KMS-11 (cell line): ENCODE measurements around the gene LHB.

Experiments used
- H2AFZ ChIP-seq: fragments of 200-600 bp; sonication (generic); 2 replicates; pipeline ENCODE4 v1.6.1; 2016; ENCODE audit warnings: antibody characterized with exemption, mixed run types, low read depth
- H3K27ac ChIP-seq: fragments of 200-600 bp; sonication (generic); 2 replicates; pipeline ENCODE4 v1.6.1; 2016; ENCODE audit warnings: mild to moderate bottlenecking, mixed run types
- H3K27me3 ChIP-seq: fragments of 200-600 bp; sonication (generic); 2 replicates; pipeline ENCODE4 v1.6.1; 2017; ENCODE audit warnings: mild to moderate bottlenecking, low read depth, mixed run types, moderate library complexity; ENCODE audit not compliant: insufficient read depth
- H3K36me3 ChIP-seq: fragments of 200-600 bp; sonication (generic); 2 replicates; pipeline ENCODE4 v1.6.1; 2017; ENCODE audit warnings: mild to moderate bottlenecking, mixed run types; ENCODE audit not compliant: insufficient read depth
- H3K4me1 ChIP-seq: fragments of 200-600 bp; sonication (generic); 2 replicates; pipeline ENCODE4 v1.6.1; 2016; ENCODE audit warnings: mild to moderate bottlenecking, low read depth, mixed run types; ENCODE audit not compliant: poor library complexity, severe bottlenecking
- H3K4me2 ChIP-seq: fragments of 200-600 bp; sonication (generic); 2 replicates; pipeline ENCODE4 v1.7.0; 2016; ENCODE audit warnings: mild to moderate bottlenecking, mixed run types
- H3K4me3 ChIP-seq: fragments of 200-600 bp; sonication (generic); IDR thresholded peaks from 2 replicates; pipeline ENCODE4 v1.6.1; 2017; ENCODE audit warnings: low read depth, low read length, mixed read lengths; ENCODE audit not compliant: insufficient read depth
- H3K79me2 ChIP-seq: fragments of 200-600 bp; sonication (generic); 2 replicates; pipeline ENCODE4 v1.6.1; 2016; ENCODE audit warnings: low read depth, mixed run types; ENCODE audit not compliant: insufficient read depth
- H3K9ac ChIP-seq: fragments of 200-600 bp; sonication (generic); 2 replicates; pipeline ENCODE4 v1.6.1; 2016; ENCODE audit warnings: mild to moderate bottlenecking, mixed run types
- H4K20me1 ChIP-seq: fragments of 200-600 bp; sonication (generic); 2 replicates; pipeline ENCODE4 v1.6.1; 2016; ENCODE audit warnings: mild to moderate bottlenecking, mixed run types; ENCODE audit not compliant: insufficient read depth
- TF ChIP-seq, protein P1 (sequence below): fragments of 200-600 bp; sonication (generic); conservative IDR thresholded peaks from 2 replicates; pipeline ENCODE4 v1.6.1; 2017; ENCODE audit warnings: low read depth, mild to moderate bottlenecking, antibody characterized with exemption, low read length, moderate library complexity, mixed read lengths

The LHB gene

DNA sequence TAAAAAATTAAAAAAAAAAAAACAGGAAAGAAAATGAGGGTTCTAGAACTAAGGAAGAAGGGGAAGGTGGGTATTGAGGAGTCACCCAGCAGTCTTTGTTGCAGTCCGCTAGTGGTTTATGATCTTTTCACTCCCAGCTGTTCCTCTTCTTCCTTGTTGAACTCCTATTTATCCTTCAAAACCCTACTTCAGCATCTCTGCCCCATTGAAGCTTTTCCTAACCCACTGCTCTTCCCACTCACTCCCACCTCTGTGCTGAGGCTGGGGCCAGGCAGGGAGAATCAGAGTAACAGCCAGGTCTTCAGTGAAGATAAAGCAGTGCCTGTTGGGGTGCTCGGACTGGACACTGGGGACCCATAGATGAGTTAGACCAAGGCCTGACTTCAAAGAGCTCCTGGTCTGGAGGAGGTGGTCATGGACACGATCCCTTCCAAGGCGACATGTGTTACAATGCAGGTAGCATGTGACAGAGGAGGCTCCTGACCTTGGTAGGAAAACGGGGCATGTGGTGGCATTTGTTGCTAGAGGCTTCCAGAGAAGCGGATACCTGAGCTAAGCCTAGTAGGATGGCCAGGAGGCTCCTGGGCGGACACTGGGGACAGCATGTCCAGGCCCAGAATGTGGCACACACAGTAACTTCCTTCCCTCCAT lies 11.8 kb downstream of the LHB start:
- Histone ChIP-seq H2AFZ (no peak overlapping the region), H3K79me2 (no peaks in the 10 kb centered on the region), H3K27me3 (no peaks in the 10 kb centered on the region), H3K27ac (no peak overlapping the region), H3K4me1 (no peaks in the 10 kb centered on the region), H3K36me3 (peaks cover 7% of the 10 kb centered on the region; the same call in 1 of the 2 replicates), H4K20me1 (no peaks in the 10 kb centered on the region), H3K9ac (no peak overlapping the region), H3K4me2 (no peak overlapping the region), H3K4me3 (no peak overlapping the region)
- TF ChIP-seq, protein P1, sequence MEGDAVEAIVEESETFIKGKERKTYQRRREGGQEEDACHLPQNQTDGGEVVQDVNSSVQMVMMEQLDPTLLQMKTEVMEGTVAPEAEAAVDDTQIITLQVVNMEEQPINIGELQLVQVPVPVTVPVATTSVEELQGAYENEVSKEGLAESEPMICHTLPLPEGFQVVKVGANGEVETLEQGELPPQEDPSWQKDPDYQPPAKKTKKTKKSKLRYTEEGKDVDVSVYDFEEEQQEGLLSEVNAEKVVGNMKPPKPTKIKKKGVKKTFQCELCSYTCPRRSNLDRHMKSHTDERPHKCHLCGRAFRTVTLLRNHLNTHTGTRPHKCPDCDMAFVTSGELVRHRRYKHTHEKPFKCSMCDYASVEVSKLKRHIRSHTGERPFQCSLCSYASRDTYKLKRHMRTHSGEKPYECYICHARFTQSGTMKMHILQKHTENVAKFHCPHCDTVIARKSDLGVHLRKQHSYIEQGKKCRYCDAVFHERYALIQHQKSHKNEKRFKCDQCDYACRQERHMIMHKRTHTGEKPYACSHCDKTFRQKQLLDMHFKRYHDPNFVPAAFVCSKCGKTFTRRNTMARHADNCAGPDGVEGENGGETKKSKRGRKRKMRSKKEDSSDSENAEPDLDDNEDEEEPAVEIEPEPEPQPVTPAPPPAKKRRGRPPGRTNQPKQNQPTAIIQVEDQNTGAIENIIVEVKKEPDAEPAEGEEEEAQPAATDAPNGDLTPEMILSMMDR, result no peak

DNA sequence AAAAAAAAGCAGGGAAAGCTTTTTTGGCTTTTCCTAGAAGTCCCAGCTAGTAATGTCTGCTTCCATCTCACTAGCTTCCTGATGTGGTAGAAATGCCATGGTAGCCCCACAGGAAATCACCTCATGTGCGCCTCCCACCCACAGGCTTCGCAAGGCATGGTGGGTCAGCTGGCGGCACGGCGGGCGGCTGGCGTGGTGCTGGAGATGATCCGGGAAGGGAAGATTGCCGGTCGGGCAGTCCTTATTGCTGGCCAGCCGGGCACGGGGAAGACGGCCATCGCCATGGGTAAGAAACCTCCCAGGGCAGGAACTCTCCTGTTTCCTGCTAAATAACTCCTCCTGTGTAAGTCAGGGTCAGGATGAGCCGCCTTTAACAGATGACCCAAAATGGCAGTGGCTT lies 12.8 kb downstream of the LHB start:
- H3K36me3 ChIP-seq, result peaks cover 7% of the 10 kb centered on the region; the same call in 1 of the 2 replicates
- TF ChIP-seq, protein P1, result no peak
- no peaks in the 10 kb centered on the region for H3K4me1 ChIP-seq
- no peak overlapping the region for H3K4me2 ChIP-seq
- H3K27me3 ChIP-seq, result no peaks in the 10 kb centered on the region
- H2AFZ ChIP-seq, result no peak overlapping the region
- H3K79me2 ChIP-seq, result 0 out of 2 replicates have a peak, but pooled peaks cover 4% of the 10 kb centered on the region
- no peak overlapping the region for H3K27ac ChIP-seq
- no peak overlapping the region for H3K4me3 ChIP-seq
- no peak overlapping the region for H3K9ac ChIP-seq
- H4K20me1 ChIP-seq, result no peaks in the 10 kb centered on the region

DNA sequence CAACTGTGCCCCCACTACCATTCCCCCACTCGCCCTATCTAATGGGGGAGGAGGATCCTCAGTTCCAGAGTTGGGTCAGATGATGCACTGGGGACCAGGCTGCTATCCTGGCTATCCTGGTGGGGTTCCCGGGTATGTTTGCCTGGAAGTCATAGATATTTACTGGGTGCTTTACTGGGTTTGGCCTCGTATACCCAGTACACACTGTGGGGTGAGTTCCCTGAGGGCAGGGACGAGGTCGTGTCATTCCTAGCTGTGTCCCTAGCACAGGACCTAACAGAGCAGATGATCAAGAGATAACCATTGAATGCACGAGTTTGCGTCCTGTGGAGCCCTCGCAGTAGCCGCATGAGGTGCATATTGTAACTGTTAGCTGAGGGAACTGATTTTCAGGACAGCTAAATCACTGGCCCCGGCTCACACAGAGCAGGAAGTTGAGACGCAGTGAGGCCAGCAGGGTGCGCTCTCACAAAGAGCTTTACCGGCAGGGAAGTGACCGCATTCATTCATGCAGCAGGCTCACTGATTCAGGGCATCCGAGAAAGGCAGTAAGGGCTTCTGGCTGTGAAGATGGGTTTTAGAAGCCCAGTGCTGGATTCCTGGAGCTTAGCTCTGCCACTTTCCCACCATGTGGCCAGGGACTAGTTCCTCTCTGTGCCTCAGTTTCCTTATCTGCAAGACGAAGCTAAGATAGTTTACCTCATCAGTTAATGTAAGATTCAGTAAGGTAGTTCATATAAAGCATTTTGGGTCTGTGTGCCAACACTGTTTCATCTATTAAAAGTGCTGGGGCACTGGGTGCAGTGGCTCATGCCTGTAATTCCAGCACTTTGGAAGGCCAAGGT lies 17.2 kb downstream of the LHB start:
- peaks cover 23% of the 10 kb centered on the region for H3K4me1 ChIP-seq
- H3K79me2 ChIP-seq, result peaks cover 43% of the 10 kb centered on the region
- no peak overlapping the region for H3K4me2 ChIP-seq
- TF ChIP-seq, protein P1, result peak; percentile 52
- no peaks in the 10 kb centered on the region for H3K36me3 ChIP-seq
- H4K20me1 ChIP-seq, result no peaks in the 10 kb centered on the region
- no peak overlapping the region for H3K9ac ChIP-seq
- no peak overlapping the region for H3K4me3 ChIP-seq
- H3K27ac ChIP-seq, result no peak overlapping the region
- H2AFZ ChIP-seq, result no peak overlapping the region
- H3K27me3 ChIP-seq, result no peaks in the 10 kb centered on the region

DNA sequence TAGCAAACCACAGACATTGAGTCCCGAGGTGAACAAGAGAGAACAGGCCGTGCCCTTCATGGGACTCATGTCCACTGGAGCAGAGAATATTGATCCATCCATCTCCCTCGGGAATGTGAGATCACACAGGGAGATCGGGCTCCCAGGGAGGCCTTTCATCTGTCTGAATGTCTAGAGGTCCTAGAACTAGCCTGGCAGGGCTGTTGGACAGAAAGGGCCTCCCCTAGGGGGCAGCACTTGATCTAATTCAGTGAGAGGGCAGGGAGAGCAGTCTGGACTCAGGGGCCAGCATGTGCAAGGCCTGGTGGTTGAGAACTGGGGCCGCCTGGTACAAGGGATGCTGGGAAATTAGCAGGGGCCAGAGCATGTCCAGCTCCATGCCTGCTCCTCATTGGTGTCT lies 18.9 kb downstream of the LHB start:
- no peaks in the 10 kb centered on the region for H4K20me1 ChIP-seq
- peaks cover 53% of the 10 kb centered on the region for H3K79me2 ChIP-seq
- H3K4me1 ChIP-seq, result peaks cover 26% of the 10 kb centered on the region
- no peak overlapping the region for H3K4me2 ChIP-seq
- H3K36me3 ChIP-seq, result no peaks in the 10 kb centered on the region
- H3K4me3 ChIP-seq, result no peak overlapping the region
- no peak overlapping the region for H3K9ac ChIP-seq
- no peak overlapping the region for H2AFZ ChIP-seq
- H3K27me3 ChIP-seq, result no peaks in the 10 kb centered on the region
- H3K27ac ChIP-seq, result no peak overlapping the region
- TF ChIP-seq, protein P1, result peak; percentile 76
